C4-2B (cell line): ENCODE results near the gene NOS3.

ENCODE experiments used
- CTCF ChIP-seq: fragments of 450-650 bp; conservative IDR thresholded peaks from 2 replicates; pipeline ENCODE4 v1.5.1; 2017; ENCODE audit warnings: mild to moderate bottlenecking
- ZFX ChIP-seq: fragments of 450-650 bp; IDR thresholded peaks from 2 replicates; pipeline ENCODE4 v1.6.1; 2017

- no peak for TF ChIP-seq CTCF
- no peak for TF ChIP-seq ZFX
Observed at GRCh38 chr7:151045262-151045661, 54.4 kb downstream of the NOS3 start.
